Medulla oblongata (tissue), 1 donor: ENCODE measurements around the gene TCEANC.
A peak's percentile ranks its signal among the peaks of the same experiment; 100 is the strongest.
"Not testable (repeated sequence)": the region's sequence is repeated elsewhere in the genome, so short reads cannot be mapped to it uniquely, and the experiment has no call there.

ENCODE experiments used
- DNase-seq: peaks from one replicate; pipeline ENCODE4 v3.0.0-alpha.2; 2015; ENCODE audit errors: extremely low spot score

The TCEANC gene, protein sequence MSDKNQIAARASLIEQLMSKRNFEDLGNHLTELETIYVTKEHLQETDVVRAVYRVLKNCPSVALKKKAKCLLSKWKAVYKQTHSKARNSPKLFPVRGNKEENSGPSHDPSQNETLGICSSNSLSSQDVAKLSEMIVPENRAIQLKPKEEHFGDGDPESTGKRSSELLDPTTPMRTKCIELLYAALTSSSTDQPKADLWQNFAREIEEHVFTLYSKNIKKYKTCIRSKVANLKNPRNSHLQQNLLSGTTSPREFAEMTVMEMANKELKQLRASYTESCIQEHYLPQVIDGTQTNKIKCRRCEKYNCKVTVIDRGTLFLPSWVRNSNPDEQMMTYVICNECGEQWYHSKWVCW

DNA sequence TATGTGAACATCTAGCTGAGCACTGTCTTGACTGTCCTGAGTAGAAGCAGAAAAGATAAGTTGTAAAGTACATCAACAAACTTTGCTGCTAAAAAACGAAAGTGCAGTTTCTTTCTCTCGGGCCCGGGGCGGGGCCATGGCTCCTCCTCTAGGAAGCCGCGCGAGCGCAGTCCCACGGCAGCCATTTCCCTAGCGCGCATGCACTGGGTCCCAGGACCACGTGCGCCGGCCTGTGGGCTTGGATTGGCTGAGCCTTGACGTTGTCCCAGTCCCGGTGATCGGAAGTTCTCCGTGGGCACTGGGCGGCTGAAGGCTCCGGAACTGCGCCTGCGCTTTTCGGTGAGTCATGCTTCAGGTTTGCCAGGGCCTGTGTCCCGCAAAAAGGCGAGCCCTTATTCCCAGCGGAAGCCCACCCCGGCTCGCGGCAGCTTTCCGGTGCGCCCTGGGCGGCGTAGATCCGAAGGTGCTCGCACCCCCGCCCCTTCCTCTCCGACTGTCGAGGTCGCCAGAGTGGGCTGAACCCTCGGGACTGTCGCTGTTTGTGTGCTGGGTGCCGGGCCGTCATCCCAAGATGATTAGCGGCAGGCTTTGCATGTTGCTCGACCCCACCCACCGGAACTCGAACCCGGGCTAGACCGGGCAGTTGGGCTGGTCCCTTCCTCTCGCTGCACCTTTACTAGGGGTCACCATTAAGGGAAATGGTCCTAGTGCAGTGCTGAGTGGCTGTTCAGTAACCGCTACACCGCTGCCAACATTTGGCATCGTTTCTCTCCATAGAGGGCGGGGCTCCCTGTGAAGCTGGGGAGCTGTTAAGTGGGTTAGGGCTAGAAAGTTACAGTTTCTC, at the start of gene TCEANC:
Gene TCEANC (plus strand): TSS at position 292 of the 844 bp plus-strand sequence. CDS start 9,368 bp downstream, outside the sequence.
- DNase-seq: peak; percentile 94

DNA sequence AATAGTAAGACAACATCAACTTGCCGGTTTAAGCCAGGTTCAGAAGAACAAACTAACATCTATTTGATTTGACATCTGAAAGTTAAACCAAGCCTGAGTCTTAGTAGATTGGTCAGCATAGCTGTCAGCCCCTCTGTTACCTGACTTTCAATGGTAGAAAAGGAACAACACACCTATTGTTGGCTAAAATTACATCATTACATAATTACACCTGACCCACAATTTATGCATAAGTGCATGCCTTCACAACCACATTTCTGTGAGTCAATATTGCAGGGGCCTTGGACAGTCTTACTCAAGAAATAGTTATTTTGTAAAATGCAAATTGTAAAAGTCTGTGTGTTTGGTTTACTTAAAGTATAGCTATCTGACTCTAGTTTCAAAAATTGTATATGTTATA, 47.3 kb upstream of the TCEANC start:
- no peak for DNase-seq

DNA sequence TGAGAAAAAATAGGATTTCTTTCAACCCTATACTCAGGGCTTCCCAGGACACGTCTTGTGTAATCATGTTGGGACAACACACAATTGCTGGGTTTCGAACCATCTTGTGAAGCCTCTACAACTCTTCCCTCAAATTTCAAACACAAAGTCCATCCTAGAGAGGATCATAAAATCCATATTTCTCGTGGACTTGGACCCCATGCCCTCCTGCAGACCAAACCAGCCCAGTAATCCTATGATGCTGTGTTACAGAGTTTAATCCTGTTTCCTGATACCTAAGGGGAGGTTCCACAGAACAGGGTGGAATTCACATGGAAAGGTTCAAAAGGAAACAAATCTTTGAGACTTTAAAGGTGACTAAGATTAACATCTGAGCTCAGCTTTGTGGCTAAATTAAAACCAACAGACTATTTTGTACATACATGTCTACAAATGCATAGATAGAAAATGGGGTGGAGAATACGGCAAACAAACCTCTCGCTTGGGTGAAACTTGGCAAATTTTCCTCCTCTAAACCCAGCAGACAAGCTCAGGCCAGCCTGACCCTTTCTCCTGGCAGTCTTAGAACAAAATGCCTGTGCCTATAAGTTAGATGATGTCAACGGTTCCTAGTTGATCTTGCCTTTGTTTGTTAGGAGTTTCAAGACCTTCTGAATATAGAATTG, 45.5 kb upstream of the TCEANC start:
- DNase-seq: no peak

DNA sequence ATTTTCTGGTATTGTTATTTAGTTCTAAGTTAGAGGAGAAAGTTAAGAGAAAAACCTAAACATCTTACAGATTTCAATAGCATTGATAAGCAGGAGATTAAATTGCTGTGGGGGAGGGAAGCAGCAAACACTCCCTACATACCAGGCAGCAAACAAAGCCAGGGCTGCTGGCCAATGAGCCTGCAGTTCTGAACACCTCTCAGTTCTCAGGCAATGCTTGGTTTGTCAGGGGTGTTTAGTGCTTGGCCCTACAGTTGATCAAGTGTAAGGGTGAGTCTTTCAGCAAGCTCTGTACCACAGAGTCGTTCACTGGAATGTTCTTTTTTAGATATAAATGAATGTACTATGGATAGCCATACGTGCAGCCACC, 45.0 kb upstream of the TCEANC start:
- DNase-seq: no peak

DNA sequence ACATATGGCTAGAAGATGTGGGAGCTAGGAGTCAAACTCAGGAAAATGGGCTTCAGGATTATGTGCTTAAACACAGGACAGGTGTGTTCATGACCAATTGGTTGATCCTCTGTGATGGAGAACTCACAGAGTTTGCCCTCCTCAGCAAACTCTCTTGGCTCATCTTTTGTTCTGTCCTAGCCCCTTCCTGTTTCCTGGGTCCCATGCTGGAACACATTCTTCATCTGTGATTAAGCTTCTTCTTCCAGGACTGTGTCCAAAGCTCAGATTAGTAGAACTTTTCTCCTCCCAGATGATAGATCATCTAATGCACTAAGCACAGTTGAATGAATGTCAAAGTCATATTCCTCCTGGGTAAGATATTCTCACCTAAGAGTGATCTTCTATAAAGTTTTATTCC, 38.8 kb upstream of the TCEANC start:
- DNase-seq: no peak

DNA sequence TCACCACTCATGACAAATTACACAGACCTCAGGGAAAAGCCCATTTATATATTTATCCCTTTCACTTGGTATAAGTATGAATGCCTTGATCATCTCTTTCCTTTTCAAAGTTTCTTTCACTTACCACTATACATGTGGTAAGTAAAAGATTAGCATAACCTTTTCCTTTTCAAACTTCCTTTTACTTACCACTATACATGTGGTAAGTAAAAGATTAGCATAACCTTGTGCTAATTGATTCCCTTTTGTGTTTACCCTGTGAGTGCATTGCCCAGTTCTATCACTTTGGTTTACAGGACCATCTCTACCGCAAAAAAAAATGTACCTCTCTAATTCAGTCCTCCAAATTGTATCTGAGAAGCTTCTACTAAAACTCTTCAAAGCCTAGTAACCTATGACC, 32.7 kb upstream of the TCEANC start:
- DNase-seq: no peak

DNA sequence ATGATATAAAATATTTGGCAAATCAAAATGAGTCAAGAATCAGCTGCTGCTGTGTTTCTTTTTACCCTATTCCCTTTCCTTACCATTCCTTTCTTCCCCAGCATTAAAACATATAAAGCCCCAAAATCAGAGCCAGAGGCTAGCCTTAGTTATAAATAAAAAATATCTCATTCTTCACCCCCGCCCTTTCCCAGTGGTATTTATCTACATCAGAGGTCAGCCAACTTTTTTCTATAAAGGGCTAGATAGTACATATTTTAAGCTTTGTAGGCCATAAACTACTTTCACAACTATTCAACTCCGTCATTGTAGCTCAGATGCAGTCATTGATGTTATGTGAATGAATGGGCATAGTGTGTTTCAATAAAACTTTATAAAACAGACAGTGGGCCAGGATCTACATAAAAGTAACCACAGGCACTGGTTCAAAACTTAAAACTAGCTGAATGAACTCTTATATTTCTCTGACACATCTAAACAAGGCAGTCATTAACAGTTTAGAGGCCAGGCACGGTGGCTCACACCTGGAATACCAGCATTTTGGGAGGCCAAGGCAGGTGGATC, 30.5 kb upstream of the TCEANC start:
- DNase-seq: no peak

DNA sequence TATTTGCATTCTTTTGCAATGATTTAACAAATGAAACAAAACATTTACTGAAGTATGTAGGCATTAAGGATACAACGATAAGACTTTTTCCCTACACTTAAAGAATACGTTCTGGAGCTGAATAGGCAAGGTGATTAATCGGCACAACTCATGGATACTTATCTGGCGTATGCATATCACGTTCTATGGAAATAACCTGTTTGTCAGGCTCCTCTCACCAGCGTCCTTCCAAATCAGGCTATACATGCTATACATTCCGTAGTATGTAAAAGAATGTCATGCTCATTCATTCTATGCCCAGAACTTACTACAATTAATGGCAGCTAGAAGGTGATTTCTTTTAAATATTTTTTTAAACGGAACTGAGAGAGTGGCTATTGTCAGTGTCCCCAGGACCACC, 25.6 kb upstream of the TCEANC start:
- DNase-seq: no peak

DNA sequence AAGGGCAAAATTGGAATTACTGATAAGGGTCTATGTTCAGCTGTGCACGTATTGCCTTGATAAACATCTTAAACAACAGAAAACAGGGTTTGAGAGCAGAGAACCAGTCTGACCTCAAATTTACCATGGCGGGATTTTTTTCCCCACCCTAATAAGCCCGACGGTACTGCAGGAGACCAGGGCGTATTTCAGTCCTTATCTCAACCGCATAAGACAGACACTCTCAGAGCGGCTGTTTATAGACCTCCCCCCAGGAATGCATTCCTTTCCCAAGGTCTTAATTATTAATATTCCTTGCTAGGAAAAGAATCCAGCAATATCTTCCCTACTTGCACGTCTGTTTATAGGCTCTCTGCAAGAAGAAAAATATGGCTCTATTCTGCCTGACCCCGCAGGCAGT, 15.7 kb upstream of the TCEANC start:
- DNase-seq: not testable (repeated sequence)

DNA sequence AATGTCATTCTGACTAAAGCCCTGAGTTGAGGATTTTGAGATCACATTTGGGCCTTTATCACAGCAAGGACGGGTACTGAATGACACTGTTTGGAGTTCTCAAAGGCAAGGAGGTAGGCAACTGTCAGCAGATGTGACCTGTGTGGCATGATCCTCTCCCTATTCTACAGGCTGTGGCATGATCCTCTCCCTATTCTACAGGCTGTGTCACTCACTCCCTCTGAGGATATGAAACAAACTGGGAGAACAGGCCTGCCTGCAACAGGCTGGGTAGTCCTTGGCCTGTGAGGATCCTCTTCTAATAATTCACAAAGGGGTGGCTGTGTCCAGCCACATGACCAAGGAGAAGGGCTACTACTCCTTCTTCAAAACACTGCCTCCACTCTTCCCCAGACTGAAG, 14.9 kb upstream of the TCEANC start:
- DNase-seq: no peak

DNA sequence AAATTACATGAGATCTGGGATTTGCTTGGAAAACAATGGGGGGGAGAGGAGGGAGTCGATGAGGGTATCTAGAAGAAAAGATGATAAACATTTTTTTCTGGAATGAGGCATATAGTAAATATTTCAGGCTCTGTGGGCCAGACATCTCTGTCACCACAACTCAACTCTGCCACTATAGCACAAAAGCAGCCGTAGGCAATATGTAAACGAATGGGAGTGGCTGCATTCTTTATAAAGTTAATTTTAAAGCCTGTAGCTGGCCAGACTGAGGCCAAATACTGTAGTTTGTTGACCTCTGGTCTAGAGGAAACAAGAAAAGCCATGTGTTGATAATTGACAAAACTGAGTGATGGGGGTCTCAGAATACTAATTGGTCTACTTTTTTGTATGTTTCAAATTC, 14.1 kb upstream of the TCEANC start:
- no peak for DNase-seq

DNA sequence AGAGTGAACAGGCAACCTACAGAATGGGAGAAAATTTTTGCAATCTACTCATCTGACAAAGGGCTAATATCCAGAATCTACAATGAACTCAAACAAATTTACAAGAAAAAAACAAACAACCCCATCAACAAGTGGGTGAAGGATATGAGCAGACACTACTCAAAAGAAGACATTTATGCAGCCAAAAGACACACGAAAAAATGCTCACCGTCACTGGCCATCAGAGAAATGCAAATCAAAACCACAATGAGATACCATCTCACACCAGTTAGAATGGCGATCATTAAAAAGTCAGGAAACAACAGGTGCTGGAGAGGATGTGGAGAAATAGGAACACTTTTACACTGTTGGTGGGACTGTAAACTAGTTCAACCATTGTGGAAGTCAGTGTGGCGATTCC, 11.3 kb upstream of the TCEANC start:
- not testable (repeated sequence) for DNase-seq

DNA sequence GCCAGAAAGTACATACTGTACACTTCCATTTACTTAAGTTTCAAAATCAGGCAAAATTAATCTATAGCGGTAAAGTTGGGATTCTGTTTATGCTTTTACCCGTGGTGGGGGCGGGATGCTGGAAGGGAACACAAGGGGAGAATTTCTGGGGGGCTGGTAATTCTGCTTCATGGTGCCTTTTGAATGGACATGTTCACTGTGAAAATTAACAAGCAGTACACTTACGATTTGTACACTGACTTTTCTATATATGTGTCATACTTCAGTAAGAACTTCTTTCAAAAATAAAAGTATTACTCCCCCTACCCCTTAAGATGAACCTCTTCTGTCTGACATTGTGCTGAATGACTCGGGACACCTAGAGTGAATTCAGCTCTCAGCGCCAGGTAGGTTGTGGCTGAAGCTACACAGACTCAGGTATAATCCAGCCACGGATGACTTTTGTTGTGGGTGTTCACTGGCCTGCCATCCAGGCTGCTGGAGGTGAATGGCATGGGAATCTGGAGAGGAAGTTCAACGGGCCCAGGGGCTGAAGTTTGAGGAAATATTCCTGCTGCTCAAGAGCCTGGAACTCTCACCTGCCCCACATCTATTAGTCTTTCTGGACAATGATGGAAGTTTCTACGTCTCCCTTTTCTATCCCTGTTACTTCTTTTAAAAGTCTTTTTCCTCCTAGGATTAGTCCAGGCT, 7.3 kb upstream of the TCEANC start:
- no peak for DNase-seq

DNA sequence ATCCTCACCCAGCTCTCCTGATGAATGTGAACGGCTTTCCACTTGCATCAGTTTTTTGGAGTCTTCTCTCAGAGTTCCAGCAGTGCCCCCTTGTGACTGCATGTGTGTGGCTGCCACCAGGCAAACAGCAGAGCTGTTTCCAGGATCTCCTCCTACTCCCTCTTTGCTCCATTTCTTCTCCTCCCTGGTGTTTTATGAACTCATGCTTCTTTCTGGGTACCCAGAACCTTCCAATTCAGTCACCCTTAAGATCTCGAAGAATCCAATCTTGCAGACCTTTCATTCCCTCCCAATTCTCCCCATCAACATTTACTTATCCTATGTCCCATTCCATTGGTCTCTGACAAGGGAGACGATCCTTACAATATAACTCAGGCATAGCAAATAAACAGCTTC, 6.8 kb upstream of the TCEANC start:
- DNase-seq: peak; percentile 73

DNA sequence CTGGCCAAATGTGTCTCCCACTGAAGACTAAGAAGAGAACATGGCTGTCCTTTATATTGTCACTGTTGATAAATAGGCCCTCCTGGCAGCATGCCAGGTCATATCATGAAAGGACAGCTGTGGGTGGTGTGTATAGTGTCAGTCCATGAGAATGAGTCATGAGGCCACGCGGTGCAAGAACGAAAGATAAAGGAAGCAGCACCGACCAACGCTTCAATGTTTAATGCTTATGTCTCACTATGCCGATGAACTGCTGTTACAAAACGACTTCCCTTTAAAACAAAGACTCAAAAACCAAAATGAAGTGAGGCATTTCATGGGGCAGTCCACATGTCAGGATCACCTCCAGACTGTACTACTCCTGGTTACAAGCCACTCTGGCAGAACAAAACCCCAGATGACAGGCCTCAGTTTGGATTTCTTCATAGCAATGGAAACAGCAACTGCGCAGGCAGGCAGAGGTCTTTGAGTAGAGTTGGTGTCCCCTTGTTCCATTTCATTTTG, 5.2 kb upstream of the TCEANC start:
- DNase-seq: no peak

DNA sequence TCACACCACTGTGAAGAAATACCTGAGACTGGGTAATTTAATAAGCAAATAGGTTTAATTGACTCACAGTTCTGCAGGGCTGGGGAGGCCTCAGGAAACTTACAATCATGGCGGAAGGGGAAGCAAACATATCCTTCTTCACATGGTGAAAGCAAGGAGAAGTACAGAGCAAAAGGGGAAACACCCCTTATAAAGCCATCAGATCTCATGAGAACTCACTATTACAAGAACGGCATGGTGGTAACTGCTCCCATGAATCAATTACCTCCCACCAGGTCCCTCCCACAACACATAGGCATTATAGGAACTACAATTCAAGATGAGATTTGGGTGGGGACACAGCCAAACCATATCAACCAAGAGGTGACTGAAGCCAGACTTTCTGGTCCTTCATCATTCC, 4.6 kb upstream of the TCEANC start:
- DNase-seq: not testable (repeated sequence)

DNA sequence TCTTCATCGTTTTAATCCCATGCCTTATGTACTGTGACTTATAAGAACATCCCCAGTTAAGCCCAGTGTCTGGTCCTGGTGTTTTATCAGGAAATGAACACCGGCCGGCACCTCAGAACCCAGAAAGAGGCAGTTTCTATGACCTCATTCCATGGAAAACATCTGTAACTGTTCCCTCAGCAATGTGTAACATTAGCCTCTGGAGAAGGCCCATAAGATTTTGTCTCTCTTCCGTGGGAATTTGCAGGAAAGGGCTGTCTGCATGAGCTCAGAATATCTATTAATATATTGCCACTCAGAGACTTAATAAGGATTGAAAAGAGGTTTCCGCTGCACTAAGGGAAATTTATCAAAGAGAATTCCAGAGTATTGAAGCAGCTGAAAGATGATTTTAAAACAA, 3.1 kb upstream of the TCEANC start:
- no peak for DNase-seq

DNA sequence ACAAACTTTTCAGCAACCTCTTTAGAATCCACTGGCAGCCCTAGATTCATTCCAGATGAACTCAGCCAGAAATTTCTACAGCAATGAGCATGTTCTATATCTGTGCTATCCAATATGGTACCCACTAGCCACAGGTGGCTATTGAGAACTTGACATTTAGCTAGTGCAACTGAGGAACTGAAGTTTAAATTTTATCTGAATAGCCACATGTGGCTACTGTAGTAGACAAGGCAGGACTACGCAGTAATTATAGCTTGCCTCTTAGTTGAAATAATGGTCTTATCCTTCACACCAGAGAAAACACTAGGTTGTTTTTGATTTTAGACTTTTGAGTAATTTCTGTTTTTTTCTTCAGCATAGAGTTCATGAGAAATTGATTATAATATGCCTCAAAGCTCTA, 2.6 kb upstream of the TCEANC start:
- DNase-seq: no peak

DNA sequence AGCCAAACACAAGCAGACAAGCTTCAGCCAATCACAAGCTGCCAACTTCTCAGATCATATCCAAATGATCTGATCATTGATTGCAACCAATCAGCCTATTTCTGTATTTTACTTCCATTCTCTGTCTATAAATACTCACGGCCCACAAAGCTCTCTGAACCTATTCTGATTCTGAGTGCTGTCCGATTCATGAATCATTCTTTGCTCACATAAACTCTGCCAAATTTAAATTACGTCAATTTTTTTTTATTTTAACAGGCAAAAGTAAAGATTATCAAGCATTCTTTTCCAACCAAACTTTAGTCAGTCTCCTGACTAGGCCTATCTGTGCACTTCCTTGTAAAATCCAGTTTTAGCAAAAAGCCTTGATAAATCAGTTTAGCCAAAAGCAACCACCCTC, 1.8 kb upstream of the TCEANC start:
- no peak for DNase-seq

DNA sequence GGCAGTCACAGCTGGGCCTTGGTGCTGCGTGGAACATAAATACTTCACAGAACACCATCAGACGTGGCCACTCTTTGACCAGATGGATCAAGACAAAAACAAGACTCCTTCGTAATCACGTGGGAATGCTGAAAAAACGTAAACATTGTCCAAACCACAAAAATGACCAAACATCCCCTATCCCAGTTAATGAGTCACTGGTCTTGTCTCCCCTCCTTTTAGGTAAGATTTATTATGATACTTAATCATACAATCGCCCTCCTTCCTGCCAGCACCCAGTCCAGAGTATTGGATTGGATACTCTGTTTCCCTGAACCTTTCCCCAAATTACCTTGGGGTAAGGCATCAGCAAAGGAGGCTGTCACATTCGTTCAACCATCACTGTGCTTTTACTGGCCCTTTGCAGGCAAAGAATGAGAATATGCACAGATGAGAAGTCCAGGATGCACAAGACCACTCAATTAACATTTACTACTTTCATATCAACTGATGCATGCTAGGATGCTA, 601 bp upstream of the TCEANC start:
- no peak for DNase-seq

DNA sequence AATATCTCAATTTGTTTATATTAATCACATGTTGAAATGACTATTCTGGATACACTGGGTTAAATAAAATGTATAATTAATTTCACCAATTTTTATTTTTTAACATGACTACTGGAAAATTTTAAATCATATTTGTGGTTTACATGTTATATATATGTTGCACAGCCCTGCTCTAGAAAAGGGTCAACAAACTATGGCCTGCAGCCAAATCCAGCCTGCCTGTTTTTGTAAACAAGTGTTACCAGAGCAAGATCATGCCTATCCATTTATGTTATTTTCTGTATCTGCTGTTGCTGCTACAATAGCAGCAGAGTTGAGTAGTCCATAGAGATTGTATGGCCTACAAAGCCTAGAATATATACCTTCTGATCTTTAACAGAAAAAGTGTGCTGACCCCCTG, 1.2 kb downstream of the TCEANC start:
- no peak for DNase-seq
